Measurements from ENCODE around the gene DTX1.

Gene DTX1

GRCh38 chr12:113044516-113044915, 12.0 kb upstream of the DTX1 start:
- no peak for TF ChIP-seq CTCF (IDR thresholded peaks at IDR 0.05; ENCODE audit: low read depth, low read length)

GRCh38 chr12:113048716-113049127, 7.8 kb upstream of the DTX1 start:
- peak; percentile 76 for TF ChIP-seq CTCF (IDR thresholded peaks at IDR 0.05; ENCODE audit: low read depth, low read length)
- H3K4me3 ChIP-seq (ENCODE audit: low read depth, low read length): no peak overlapping the region

More at GRCh38 chr12:113044516-113044915, 12.0 kb upstream of the DTX1 start:
- H3K4me3 ChIP-seq (ENCODE audit: low read depth, low read length): no peak overlapping the region

- TF ChIP-seq CTCF (IDR thresholded peaks at IDR 0.05; ENCODE audit: low read depth, low read length): no peak
- no peak overlapping the region for H3K4me3 ChIP-seq (ENCODE audit: low read depth, low read length)
These were observed 6.4 kb upstream of the DTX1 start for GRCh38 chr12:113049976-113050742.

GRCh38 chr12:113050795-113051194, 5.7 kb upstream of the DTX1 start:
- no peak overlapping the region for H3K4me3 ChIP-seq (ENCODE audit: low read depth, low read length)
- TF ChIP-seq CTCF (IDR thresholded peaks at IDR 0.05; ENCODE audit: low read depth, low read length): no peak

- no peak overlapping the region for H3K4me3 ChIP-seq (ENCODE audit: low read depth, low read length)
- no peak for TF ChIP-seq CTCF (IDR thresholded peaks at IDR 0.05; ENCODE audit: low read depth, low read length)
These were observed 4.8 kb upstream of the DTX1 start for GRCh38 chr12:113051759-113052158.

- no peak for TF ChIP-seq CTCF (IDR thresholded peaks at IDR 0.05; ENCODE audit: low read depth, low read length)
- H3K4me3 ChIP-seq (ENCODE audit: low read depth, low read length): no peak overlapping the region
These were observed 4.2 kb upstream of the DTX1 start for GRCh38 chr12:113052326-113052725.

GRCh38 chr12:113054948-113055486, 1.5 kb upstream of the DTX1 start:
- no peak for TF ChIP-seq CTCF (IDR thresholded peaks at IDR 0.05; ENCODE audit: low read depth, low read length)
- no peak overlapping the region for H3K4me3 ChIP-seq (ENCODE audit: low read depth, low read length)

All from WI38 (cell line).